ENCODE data around the gene KHDRBS2.

The KHDRBS2 gene

DNA sequence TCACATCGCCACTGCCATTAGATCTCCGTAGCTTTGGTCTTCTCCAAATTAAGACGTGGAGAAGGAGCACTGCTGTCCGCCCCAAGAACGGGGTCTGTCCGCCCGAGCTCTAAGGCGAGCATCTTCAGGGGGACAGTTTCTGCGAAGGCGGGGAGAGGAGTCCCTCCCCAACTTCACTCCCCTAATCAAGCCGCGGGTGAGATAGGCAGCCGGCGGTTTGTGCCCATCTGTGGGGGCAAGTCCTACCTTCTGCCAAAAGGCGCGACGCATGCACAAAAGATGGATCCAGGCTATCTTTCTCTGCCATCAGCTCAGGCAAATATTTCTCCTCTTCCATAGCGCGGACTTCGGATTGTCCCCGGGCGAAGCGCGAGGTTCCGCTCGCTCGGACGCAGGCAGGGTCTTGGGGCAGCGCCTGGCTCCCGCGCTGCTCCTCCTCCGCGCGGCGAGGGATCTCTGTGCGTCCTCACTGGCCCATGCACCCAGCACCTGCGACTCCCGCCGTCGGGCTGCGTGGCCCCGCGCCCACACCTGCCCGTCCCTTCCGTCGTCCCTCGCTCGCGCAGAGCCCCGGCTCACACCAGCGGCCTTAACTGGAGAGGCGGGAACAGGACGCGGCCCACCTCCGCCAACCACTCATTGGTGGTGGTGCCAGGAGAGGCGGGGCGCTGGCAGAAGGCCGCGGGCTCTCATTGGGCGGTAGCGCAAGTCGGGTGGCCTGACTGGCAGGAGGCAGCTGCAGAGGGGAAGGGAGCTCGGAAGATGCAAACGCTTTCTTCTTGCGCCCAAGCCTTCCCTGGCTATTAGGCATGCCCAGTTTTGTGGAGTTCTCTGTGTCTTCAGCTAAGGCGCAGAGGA, at the start of gene KHDRBS2:
KHDRBS2 (minus strand) TSS at position 614 of the 858 bp plus-strand sequence.
- DNase-seq (ENCODE audit: low read depth in 2 of 2): no peak

DNA sequence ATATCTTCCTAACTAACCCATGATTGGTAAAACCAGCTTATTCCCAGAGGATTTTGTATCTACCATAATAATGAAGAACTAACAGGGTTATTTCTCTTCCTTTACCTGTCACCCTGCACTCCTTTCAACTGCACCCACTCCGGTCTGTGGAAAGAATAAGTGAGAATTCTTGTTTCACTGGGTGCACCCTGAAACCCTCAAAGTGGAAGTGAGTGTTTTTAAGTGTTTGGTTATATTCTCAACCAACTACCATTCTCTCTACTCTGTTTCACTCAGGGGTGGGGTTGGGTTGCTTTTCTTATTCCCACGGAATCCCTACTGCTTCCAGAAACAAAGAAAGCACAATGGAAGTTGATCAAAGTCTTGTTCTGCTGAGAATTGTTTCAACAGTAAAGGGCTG, 42.6 kb upstream of the KHDRBS2 start:
- no peak for DNase-seq (ENCODE audit: low read depth in 2 of 2)

DNA sequence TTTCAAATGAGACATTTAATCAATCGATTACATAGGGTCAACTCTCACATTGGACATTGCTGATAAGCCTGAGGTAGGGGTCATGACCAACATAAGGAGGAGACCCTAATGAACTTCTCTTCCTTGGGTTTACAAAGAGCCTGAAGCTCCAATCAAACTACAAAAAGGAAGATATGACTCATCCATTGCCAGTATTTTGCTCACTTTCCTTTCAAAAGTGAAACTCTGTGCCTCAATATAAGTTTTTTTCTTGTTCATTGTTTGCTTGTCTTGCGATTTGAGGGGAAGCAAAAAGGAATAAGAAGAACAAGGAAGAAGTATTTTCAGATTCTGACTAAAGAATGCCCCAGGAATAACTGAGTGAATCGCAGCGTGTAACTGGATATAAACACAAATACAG, 38.8 kb upstream of the KHDRBS2 start:
- DNase-seq (ENCODE audit: low read depth in 2 of 2): no peak

DNA sequence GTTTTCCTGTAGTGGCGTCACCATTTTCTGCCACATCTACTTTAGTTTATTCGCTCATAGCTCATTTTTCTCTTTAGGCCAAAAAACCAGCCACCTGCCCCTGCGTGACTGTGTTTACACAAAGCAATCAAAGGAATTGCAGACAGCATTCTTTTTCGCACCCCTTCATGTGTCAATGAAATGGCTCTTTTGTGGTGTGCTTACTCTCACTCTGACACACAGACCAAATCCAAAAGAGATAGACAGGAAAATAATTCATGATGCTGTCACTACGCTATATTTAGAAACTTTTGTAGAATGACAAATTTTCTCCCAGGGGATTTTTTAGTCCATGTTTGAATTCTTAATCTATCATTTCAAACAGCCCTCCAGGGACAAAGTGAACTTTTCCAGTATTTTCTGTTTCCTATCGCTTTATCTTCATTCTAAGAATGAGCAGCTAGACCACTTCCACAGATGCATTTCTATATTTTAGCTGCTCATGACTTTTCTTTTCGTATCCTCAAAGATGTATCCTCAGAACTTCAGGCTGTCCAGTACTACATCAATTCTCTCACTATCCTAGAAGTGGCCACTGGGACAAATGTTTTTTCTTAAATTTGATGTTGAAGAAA, 37.9 kb upstream of the KHDRBS2 start:
- no peak for DNase-seq (ENCODE audit: low read depth in 2 of 2)

DNA sequence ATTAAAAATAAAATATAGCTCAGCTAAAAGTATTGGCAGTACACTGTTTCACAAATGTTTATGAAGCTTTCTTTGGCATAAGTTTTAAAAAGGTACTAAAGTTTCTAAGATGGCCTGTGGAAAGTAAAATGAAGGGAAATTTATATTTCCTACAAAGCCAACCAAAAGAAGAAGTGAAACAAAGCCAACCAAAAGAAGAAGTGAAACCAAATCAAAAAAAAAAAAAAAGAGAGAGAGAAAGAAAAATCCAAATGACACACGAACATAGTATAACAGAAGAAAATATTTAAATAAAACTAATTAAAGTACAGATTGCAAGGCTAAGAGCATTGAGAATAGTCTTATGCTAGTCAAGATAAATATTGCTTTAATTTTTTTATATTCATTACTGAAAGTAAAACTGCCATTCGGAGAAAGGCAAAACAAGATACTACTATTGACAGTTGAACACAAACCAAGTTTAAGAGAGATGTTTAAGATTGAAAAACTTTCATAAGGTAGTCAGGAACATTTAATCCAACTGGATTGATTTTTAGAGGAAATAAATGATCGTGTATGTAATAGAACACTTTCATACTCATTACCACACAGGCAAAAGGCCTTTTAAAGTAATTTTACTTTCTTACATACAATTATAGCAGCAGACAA, 12.8 kb upstream of the KHDRBS2 start:
- no peak for DNase-seq (ENCODE audit: low read depth in 2 of 2)

DNA sequence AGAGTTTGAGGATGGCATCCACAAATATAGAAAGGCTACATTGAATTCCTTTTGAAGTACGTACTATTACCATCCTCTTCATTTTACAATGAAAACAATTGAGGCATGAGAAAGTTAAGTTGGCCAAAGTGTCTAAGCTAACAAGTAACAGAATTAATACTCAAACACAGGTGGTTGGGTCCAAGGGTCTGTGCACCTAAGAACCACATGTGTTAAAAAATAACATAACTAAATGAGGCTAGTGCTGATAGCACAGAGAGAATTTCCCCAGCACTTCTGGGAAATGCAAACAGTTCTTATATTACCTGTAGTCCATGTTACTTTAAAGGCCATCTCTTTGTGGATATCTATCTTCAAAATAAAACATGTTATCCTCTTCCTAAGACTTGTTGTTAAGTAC, 10.5 kb upstream of the KHDRBS2 start:
- DNase-seq (ENCODE audit: low read depth in 2 of 2): no peak

DNA sequence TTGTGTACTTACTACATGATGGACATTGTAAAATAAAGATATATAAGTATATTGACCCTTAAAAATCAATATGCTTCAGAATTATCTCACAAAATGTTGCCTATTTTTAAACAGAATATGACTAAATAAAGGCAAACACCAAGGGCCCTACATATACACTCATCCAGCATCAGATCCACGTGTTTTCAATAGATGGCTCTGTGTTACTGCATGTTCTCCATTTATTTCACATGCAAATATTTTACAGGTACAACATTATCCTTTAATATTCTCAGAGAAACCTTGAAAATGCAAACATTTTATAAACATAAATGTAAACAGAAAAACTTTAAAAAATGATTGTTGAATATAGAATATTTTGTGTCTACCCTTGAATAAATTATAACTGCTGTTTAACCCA, 2.9 kb upstream of the KHDRBS2 start:
- DNase-seq (ENCODE audit: low read depth in 2 of 2): no peak

DNA sequence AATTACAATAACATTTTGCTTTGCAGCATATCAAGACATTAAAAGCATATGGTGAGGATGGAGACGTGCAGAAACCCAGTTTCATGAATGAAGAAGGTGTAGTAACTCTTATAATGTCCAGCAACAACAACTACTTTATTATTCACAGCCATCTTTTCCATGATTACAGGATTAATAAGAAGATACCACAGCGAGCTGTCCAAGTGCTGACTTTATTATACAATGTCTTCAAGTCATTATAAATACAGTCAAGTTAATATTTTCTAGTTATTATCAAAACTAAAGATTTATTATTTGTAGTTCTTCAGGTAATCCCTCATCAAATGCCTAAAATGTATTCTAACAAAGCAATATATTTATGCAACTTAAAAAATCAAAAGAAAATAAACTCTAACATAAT, 2.5 kb upstream of the KHDRBS2 start:
- DNase-seq (ENCODE audit: low read depth in 2 of 2): no peak

DNA sequence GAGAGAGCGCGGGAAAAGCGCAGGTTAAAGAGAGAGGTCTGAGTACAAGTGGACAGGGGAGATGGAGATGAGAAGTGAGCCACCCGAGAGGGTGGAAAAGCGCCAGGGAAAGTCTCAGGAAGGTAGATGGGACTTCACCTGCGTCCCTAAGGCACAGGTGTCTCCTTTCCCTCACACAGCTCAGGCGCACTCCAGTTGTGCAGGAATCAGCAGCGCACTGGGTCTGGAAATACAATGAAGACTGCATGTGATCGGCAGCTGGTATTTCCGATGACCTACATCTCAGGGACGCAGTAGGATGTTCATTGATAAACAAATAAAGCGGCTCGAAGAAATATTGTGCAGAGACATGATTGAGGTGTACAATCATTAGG, 432 bp upstream of the KHDRBS2 start:
- no peak for DNase-seq (ENCODE audit: low read depth in 2 of 2)

DNA sequence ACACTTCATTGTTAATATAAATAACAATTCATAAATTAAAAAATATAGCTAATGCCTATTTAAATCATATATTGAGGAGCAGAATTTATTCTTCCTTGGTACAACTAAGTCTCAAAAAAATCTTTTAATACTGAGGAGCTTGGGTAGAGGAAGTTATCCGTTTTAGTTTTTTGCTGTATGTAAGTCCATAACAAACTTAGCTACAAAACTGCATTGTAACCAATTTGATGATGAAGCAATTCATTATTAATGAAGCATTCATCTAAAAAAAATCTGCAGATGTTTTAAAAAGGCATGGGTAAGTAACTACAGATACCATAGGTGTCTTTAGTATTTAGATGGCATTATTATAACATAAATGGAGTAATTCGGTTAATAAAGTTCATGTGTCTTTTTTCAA, 1.3 kb downstream of the KHDRBS2 start:
- DNase-seq (ENCODE audit: low read depth in 2 of 2): no peak

DNA sequence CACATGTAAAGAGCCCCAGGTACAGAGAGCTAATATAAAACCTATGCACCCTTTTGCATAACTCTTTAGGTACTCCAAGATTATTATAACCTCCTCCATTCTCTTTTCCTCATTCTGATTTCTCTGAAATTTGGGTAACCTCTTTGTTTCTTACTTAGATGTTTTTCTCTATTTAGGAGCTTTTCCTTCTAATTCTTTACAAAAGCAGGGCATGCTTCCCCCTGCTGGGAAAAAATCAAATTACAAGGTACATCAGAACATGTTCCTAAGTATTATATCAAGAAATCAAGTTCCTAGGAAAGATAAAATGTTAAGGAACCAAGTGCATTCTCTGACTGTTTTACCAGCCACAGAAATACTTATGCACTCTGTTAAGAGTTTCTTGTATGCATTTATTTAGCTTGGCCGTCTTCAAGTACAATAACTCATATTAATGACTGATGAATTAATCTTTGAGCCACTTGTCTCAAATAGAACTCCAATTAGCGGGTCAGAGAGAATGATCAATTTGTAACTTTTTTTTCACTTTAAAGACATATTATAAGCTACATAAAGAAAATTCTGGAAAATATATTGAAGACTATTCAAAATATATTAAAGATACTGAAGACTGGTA, 2.1 kb downstream of the KHDRBS2 start:
- DNase-seq (ENCODE audit: low read depth in 2 of 2): no peak

DNA sequence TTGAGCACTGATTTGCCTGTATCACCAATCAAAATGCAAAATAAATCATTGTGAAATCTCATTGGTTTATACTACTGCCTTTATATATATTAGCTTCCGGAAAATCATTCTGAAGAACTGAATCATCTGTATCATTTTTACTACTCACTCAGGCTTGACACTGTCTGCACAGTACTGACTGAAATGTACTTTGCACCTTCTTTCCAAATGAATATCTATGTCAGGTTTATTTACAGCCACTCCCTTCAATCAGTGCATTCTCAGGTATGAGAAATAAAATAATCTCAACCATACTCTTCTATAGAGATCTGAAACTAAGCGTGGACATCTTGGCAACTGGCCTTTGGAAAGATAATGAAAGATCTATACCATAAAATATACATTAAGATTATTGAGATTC, 2.7 kb downstream of the KHDRBS2 start:
- no peak for DNase-seq (ENCODE audit: low read depth in 2 of 2)

DNA sequence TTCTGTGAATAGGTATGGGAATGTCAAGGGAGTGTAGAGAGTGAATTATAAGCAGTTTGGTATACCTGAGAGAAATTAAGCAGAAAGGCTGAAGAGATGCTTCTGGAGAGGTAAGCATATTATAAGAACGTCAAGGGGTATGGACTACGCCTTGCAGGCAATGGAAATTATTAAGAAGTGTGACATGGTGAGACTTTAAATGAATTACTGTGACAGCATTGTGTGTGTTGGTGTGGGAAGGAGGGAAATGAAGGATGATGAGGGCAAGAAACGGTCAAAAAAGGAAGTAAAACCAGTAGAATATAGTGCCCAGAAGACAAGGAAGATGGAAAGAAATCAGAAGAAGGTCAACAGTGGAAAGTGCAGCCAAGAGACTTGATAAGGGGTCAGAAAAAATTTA, 5.9 kb downstream of the KHDRBS2 start:
- no peak for DNase-seq (ENCODE audit: low read depth in 2 of 2)

DNA sequence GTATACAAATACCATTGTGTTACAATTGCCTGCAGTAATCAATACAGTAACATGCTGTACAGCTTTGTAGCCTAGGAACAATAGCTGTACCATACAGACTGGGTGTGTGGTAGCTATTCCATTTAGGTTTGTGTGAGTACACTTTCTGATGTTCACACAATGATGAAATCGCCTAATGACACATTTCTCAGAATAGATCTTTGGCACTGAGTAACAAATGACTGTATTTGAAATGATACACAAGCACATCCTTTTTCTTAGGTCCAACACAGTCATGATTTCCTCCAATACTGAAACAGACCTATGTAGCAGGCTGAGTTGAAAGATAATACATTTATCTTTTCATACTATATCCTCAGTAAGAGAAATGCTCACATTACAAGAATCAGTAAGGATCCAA, 13.9 kb downstream of the KHDRBS2 start:
- no peak for DNase-seq (ENCODE audit: low read depth in 2 of 2)

DNA sequence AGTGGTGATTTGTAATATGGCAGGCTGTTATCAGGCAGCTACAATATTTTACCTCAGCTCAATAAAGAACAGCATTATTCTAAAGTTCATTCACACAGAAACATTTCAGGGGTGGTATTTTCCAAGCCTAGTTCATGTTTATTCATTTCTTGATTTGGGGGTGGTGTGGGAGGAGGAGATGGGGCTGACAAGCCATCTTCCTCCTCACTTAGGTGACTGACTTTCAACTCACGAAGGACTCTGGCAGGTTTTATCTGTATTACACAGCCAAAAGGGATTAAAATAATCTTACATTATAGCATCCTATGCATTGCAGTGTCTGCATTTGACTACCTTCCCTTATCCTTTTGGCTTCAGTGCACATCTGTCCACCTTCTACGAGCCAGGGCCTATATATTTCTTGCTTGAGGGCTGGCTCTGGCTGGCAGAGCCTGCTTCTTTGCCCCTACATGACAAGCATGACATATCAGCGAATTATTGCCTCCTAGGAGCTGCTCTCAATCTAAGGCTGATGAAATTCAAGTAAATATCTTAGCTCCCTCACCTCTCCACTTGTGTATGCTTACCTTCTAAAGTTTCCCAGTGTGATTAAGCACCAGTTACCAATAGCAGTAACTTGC, 20.0 kb downstream of the KHDRBS2 start:
- DNase-seq (ENCODE audit: low read depth in 2 of 2): no peak

DNA sequence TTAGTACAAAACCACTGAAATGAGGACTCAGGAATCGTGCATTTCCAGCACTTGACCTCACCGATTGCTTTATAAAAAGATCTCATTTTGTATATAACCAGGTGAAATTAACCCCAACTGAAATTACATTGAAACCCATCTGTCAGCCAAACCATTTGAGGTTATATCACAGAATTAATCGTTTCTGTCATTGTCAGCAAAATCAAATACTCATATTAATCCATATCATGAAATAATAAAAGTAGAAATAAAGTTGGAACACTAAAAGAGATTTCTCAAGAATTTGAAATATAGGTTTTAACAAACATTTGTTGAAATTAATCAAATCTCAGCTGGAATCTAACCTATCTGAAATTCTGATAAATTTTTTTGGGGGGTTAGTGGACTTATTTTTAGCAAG, 23.7 kb downstream of the KHDRBS2 start:
- DNase-seq (ENCODE audit: low read depth in 2 of 2): no peak

DNA sequence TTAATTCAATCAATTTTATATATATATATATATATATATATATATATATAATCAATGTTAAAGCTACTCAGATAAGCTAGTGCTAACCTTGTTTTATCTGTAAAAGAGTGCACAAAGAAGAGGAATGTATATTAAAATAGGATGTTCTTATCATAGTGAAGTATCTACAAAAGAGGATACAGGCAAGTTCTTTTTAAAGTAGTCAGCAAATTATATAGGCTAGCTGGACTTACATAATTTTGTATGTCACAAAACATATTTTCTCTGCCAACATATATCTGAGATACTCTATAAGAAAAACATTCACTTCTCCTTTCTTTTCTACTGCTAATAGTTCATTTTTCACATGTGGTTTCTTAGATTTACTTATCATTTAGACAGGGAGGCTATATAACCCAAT, 39.9 kb downstream of the KHDRBS2 start:
- no peak for DNase-seq (ENCODE audit: low read depth in 2 of 2)

DNA sequence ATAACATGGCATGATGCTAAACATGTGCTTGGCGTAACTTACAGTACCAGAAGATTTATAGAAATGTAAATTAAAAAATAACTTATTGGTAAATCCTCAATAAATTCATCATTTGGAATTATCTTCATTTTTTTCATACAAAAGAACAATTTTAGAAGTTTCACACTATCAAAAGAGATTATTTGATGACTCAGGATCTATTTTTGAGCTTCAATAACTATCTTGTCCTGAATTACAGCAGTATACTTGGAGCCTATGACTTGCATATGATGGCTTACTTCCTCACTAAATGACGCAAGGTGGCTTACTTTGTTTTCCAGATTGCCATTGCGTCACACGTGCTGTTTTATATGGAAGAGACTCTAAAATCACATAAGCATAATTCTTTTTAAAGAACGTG, 49.2 kb downstream of the KHDRBS2 start:
- no peak for DNase-seq (ENCODE audit: low read depth in 2 of 2)

DNA sequence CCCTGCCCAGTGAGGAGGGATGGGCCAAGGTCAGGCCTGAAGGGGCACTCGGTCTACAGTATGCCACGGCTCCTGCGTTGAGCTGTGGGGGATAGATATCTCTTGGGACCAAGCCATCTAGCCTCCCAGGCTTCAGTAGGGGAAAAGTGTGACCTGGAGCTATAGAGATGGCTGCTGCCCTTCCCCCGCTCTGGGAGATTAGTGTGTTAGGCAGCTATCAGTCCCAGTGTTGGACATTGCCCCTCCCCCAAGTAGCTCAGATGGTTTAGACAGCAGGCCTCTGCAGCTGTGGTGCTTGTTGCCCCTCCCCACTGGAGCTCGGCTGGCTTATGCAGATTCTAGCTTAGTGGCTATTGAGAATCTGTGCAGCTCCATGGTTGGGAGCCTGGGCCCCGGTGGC, 56.8 kb downstream of the KHDRBS2 start:
- DNase-seq (ENCODE audit: low read depth in 2 of 2): no peak

DNA sequence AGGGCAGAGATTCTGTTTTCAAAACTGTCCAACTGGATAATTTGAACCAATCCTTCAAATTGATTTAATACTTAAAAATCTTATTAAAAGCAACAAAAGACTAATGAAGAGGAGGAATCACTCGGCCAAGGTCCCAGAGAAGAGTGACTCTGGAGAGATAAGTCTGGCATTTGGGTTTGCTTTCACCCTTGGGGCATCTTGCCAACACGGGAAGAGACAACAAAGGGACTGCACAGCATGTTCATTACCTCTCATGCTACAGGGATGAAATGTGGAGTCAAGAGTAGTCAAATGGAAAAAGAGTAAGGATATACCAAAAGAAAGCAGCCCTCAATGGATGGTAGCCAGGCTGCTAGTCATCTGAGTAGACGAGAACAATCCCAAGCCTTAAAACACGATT, 68.2 kb downstream of the KHDRBS2 start:
- DNase-seq (ENCODE audit: low read depth in 2 of 2): no peak

DNA sequence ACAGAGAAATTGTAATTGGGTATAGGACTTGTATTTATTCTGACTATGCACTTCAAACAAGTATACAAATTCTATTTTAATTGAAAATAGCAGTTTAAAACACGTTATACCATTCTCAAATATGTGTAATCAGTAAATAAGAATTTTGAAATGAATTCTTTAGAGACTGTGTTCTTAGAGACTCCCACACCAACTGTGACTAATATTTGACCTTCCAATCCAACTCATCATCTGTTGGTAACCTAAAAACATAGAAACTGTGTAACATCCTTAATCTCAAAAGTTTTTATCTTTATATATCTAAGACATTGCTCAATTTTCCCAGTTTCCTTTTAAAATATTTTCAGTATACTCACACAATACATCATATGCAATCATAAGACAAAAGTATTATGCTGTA, 83.9 kb downstream of the KHDRBS2 start:
- DNase-seq (ENCODE audit: low read depth in 2 of 2): no peak

DNA sequence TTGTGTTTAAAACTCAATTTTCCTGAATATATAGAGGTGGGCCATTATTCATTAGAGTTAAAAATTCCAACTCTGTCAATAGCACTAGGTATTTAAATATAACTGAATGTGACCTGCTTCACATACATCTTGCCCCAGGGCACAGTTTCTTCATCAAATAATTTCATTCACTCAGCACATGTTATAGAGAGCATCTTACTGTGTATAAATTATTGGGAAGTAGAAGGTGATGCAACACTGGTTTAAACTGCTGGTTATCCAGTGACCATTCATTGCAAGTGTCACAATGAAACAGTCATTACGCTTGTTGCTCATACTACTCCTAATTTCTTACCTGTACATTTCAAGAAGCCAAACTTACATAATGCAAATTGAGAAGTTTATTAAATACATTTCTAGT, 93.4 kb downstream of the KHDRBS2 start:
- DNase-seq (ENCODE audit: low read depth in 2 of 2): no peak
